Peyer's patch (tissue), 4 donors: ENCODE measurements around the gene PPTC7.

Source experiments
- POLR2A ChIP-seq, 2 donors: fragments of 450-650 bp; IDR thresholded peaks; one replicate each; pipeline ENCODE4 v1.5.1; 2017; ENCODE audit warnings: antibody characterized with exemption in 2 of 2, mild to moderate bottlenecking in 2 of 2, moderate library complexity in 2 of 2
- TF ChIP-seq, protein P1 (sequence below), 6 experiments: fragments of 450-650 bp in 4 of 6; fragments of 200-600 bp in 2 of 6; sonication (generic) in 1 of 6; IDR thresholded peaks; one replicate each; pipeline ENCODE4 v1.5.1; 2017 to 2019; ENCODE audit warnings: antibody characterized with exemption in 6 of 6, mild to moderate bottlenecking in 3 of 6, moderate library complexity in 1 of 6

DNA sequence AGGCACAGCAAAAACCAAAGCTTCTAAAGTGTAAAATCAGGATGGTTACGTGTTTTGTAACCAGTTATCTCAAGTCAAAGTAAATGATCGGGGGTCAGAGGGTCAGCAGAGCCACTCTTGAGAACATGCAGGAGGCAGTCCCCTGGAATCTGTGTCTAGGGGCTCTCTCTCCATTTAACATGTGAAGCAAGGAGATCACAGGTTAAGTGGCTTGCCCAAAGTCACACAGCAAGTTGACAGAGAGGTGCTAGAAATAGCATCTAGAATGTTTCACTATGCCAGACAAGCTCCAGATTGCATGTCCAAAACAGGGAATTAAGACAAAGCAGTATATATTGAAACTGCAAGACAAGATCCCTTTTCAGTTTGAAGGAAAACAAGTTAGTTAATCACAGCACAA lies 33.4 kb downstream of the PPTC7 start:
- no peak for TF ChIP-seq POLR2A (IDR thresholded peaks at IDR 0.05)
- TF ChIP-seq, protein P1, sequence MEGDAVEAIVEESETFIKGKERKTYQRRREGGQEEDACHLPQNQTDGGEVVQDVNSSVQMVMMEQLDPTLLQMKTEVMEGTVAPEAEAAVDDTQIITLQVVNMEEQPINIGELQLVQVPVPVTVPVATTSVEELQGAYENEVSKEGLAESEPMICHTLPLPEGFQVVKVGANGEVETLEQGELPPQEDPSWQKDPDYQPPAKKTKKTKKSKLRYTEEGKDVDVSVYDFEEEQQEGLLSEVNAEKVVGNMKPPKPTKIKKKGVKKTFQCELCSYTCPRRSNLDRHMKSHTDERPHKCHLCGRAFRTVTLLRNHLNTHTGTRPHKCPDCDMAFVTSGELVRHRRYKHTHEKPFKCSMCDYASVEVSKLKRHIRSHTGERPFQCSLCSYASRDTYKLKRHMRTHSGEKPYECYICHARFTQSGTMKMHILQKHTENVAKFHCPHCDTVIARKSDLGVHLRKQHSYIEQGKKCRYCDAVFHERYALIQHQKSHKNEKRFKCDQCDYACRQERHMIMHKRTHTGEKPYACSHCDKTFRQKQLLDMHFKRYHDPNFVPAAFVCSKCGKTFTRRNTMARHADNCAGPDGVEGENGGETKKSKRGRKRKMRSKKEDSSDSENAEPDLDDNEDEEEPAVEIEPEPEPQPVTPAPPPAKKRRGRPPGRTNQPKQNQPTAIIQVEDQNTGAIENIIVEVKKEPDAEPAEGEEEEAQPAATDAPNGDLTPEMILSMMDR (IDR thresholded peaks at IDR 0.05) = no peak
